Breast epithelium (tissue), 4 donors: ENCODE measurements around the gene SYNJ2. TPM values are rescaled to one million over a fixed set of nuclear protein-coding genes. Genes with fewer than 3 reads are reported as not detected.
"Not testable (repeated sequence)": the region's sequence is repeated elsewhere in the genome, so short reads cannot be mapped to it uniquely, and the experiment has no call there.

ENCODE experiments used
- DNase-seq, 2 donors: peaks; one replicate each; pipeline ENCODE4 v3.0.0-alpha.2; 2019; ENCODE audit warnings: low spot score in 2 of 2
- H3K27ac ChIP-seq, 2 donors: fragments of 200-600 bp; sonication (generic) in 1 of 2; one replicate each; pipeline ENCODE4 v1.5.1; 2016 to 2019; ENCODE audit warnings: mild to moderate bottlenecking in 1 of 2
- H3K27me3 ChIP-seq, 2 donors: fragments of 200-600 bp; sonication (generic) in 1 of 2; one replicate each; pipeline versions ENCODE4 v1.5.1 to v1.6.0; 2017 to 2019; ENCODE audit warnings: control low read depth in 1 of 2, mild to moderate bottlenecking in 1 of 2
- H3K36me3 ChIP-seq: fragments of 200-600 bp; one replicate; pipeline ENCODE4 v1.5.1; 2019
- H3K4me1 ChIP-seq, 2 donors: fragments of 200-600 bp; sonication (generic); one replicate each; pipeline ENCODE4 v1.5.1; 2016 to 2019; ENCODE audit warnings: control low read depth in 1 of 2
- H3K4me3 ChIP-seq, 3 donors: fragments of 200-600 bp; sonication (generic); 1 replicate in 2 of 3; 2 replicates in 1 of 3; pipeline ENCODE4 v1.5.1; 2016 to 2019; ENCODE audit warnings: mild to moderate bottlenecking in 3 of 3, moderate library complexity in 2 of 3
- H3K9me3 ChIP-seq, 2 donors: fragments of 200-600 bp; sonication (generic) in 1 of 2; one replicate each; pipeline ENCODE4 v1.5.1; 2016 to 2019; ENCODE audit warnings: control low read depth in 1 of 2
- POLR2A ChIP-seq: fragments of 450-650 bp; IDR thresholded peaks from one replicate; pipeline ENCODE4 v1.6.1; 2016; ENCODE audit warnings: antibody characterized with exemption, mild to moderate bottlenecking, moderate library complexity
- POLR2AphosphoS5 ChIP-seq, 3 donors: sonication (generic); formaldehyde crosslinking; IDR thresholded peaks; one replicate each; pipeline ENCODE4 v1.6.1; 2017; ENCODE audit warnings: antibody characterized with exemption in 3 of 3
- intact Hi-C: fragments of 100-400 bp; cut with DNase I; formaldehyde crosslinking; loops from one replicate; pipeline ENCODE4 v1.15.1; 2023; ENCODE audit warnings: low total_unique reads
- total RNA-seq, 3 donors: library from RNA; depleted of rRNA; stranded (reverse); fragments of >200 nt; gene quantifications; one replicate each; pipeline ENCODE4 v1.1.0, GENCODE V29; 2016
- TF ChIP-seq, protein P1 (sequence below), 3 donors: fragments of 450-650 bp; IDR thresholded peaks; one replicate each; pipeline ENCODE4 v1.5.1; 2016 to 2017; ENCODE audit warnings: antibody characterized with exemption in 3 of 3, mild to moderate bottlenecking in 3 of 3, moderate library complexity in 3 of 3

The SYNJ2 gene
- total RNA-seq, 3 donors from 2014 or later = 3.0 to 20.2 (median 15.7) TPM

DNA sequence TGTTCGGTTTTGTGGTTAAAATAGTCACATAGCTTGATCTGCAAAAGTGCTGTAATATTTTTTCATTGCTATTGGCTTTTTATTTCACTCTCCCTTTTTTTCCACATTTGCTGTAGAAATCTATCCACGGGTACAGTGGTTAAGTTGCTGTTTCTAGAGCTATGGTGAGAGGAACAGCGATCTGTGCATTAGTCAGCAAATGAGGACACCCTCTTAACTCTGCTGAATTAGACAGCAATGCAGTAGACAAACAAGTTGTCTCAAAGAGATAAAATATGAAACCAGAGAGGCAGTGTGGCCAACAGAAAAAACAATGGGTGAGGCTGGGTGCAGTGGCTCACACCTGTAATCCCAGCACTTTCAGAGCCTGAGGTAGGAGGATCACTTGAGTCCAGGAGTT, 17.6 kb upstream of the SYNJ2 start:
- Histone ChIP-seq H3K27me3 (no peaks in the 10 kb centered on the region), H3K9me3 (no peaks in the 10 kb centered on the region), H3K36me3 (no peaks in the 10 kb centered on the region), H3K27ac (no peak overlapping the region), H3K4me3 (no peak overlapping the region), H3K4me1 (no peaks in the 10 kb centered on the region)
- DNase-seq = no peak
- intact Hi-C loops = no loop called here
- TF ChIP-seq, protein P1, sequence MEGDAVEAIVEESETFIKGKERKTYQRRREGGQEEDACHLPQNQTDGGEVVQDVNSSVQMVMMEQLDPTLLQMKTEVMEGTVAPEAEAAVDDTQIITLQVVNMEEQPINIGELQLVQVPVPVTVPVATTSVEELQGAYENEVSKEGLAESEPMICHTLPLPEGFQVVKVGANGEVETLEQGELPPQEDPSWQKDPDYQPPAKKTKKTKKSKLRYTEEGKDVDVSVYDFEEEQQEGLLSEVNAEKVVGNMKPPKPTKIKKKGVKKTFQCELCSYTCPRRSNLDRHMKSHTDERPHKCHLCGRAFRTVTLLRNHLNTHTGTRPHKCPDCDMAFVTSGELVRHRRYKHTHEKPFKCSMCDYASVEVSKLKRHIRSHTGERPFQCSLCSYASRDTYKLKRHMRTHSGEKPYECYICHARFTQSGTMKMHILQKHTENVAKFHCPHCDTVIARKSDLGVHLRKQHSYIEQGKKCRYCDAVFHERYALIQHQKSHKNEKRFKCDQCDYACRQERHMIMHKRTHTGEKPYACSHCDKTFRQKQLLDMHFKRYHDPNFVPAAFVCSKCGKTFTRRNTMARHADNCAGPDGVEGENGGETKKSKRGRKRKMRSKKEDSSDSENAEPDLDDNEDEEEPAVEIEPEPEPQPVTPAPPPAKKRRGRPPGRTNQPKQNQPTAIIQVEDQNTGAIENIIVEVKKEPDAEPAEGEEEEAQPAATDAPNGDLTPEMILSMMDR (IDR thresholded peaks at IDR 0.05) = no peak
- TF ChIP-seq POLR2A (no peak), POLR2AphosphoS5 (IDR thresholded peaks at IDR 0.05) (no peak)

DNA sequence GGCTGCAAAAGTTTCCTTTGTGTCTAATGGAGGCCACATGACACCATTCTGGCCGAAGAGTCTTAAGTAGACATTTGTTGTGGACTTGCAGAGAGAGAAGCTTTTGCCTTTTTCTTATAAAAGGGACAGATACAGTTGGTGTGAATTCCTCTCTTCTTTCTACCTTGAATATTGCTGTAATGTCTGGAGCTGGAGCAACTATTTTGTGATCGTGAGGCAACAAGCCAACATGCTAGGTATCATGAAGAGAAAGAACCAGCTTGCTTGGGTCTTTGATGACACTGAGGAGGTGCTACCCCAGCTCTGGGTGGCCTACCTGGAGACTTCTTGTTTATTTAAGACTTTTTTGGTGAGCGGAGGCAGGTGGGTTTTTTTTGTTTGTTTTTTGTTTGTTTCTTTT, 16.3 kb upstream of the SYNJ2 start:
- TF ChIP-seq POLR2AphosphoS5 (IDR thresholded peaks at IDR 0.05) = no peak
- TF ChIP-seq POLR2A = no peak
- TF ChIP-seq, protein P1 (IDR thresholded peaks at IDR 0.05) = no peak
- Histone ChIP-seq H3K4me3 (no peak overlapping the region), H3K4me1 (no peaks in the 10 kb centered on the region), H3K27ac (no peak overlapping the region), H3K27me3 (no peaks in the 10 kb centered on the region), H3K36me3 (no peaks in the 10 kb centered on the region), H3K9me3 (no peaks in the 10 kb centered on the region)
- DNase-seq = no peak
- intact Hi-C loops = no loop called here

DNA sequence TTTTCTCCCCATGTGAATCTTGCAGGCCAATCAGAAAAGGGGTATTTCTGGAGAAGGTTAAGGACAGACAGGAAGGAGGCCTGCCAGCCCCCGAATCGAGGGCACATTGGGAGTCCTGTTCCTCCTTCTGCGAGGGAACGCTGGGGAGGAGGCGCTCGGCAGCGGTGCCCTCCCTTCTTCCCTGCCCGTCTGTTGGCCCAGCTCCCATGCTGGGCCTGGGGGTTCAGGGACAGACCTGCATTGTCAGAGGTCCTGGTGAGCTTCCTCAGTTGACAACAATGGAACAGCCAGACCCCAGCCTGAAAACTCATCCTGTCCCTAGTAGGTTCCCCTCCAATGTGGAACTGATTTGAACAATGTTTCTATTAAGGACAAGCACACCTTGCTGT, 15.1 kb upstream of the SYNJ2 start:
- no peaks in the 10 kb centered on the region for H3K4me1 ChIP-seq

DNA sequence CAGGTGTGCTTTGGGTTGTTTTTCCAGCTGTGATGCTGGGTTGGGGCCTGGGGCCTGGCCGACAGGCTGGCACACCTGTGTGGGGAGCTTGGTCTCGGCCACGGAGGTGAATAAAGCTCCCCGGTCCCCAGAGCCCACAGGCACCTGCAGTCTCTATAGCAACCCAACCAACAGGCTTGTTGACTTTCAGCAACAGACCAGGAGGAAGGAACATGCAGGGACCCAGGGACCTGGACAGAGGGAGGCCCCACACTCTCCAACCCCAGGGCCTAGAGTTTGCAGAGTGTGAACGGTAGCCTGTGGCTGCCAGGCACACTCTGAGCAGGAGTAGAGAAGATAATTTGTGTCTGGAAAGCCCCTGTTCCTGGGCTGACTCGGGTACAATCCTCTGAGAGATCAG, 14.6 kb upstream of the SYNJ2 start:
- peak overlapping the region; percentile 52 to 79 for H3K27ac ChIP-seq
- H3K9me3 ChIP-seq = no peaks in the 10 kb centered on the region
- no peak overlapping the region for H3K4me3 ChIP-seq
- TF ChIP-seq, protein P1 (IDR thresholded peaks at IDR 0.05) = no peak
- TF ChIP-seq POLR2AphosphoS5 (IDR thresholded peaks at IDR 0.05) (peak in 1 of 3 donors; percentile 25), POLR2A (no peak)
- no peaks in the 10 kb centered on the region for H3K4me1 ChIP-seq
- H3K36me3 ChIP-seq = no peaks in the 10 kb centered on the region
- DNase-seq = peak; percentile 69 to 75
- intact Hi-C loops = no loop called here
- H3K27me3 ChIP-seq = no peaks in the 10 kb centered on the region

More for the DNA sequence above, 15.1 kb upstream of the SYNJ2 start:
- H3K4me3 ChIP-seq = no peak overlapping the region
- intact Hi-C loops = no loop called here
- no peaks in the 10 kb centered on the region for H3K9me3 ChIP-seq
- H3K27me3 ChIP-seq = no peaks in the 10 kb centered on the region
- peak overlapping the region; percentile 52 to 79 for H3K27ac ChIP-seq
- TF ChIP-seq POLR2A (no peak), POLR2AphosphoS5 (IDR thresholded peaks at IDR 0.05) (no peak)
- TF ChIP-seq, protein P1 (IDR thresholded peaks at IDR 0.05) = no peak
- no peaks in the 10 kb centered on the region for H3K36me3 ChIP-seq
- no peak for DNase-seq

DNA sequence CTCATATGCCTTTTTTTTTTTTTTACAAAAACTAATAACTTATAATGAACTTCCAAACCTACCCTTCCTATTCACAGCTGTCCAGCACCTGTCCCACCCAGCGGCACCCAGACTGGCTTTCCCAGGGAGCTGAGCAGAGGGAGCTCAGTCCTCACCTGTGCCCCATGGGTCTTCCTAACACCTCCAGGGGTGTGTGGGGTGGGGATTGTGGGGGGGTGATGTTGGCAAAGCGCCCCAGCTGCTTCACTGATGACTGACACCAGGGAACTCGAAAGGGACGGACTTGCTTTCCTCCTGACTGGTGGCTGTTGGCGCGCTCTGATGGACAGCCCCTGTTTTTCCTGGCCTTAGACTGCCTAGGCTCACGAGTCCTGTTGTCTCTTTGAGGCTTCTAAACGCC, 14.2 kb upstream of the SYNJ2 start:
- intact Hi-C loops = no loop called here
- H3K9me3 ChIP-seq = no peaks in the 10 kb centered on the region

DNA sequence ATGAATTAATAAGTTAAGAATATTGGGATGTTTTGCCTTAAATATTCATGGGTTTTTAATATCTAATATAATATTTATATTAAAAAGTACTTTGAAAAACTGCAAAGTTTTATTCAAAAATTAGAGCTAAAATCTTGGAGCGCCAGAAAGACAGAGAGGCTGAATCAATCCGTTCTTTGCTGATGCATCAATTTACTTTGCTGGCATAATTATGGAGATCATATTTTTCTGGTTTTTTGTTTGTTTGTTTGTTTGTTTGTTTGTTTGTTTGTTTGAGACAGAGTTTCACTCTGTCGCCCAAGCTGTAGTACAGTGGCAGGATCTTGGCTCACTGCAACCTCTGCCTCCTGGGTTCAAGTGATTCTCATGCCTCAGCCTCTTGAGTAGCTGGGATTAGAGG, 9.5 kb upstream of the SYNJ2 start:
- H3K27me3 ChIP-seq, H3K27ac ChIP-seq, DNase-seq, H3K36me3 ChIP-seq, H3K9me3 ChIP-seq, intact Hi-C loops, H3K4me3 ChIP-seq, H3K4me1 ChIP-seq: not testable (repeated sequence)

More for the DNA sequence above, 14.2 kb upstream of the SYNJ2 start:
- TF ChIP-seq, protein P1 (IDR thresholded peaks at IDR 0.05) = no peak
- TF ChIP-seq POLR2AphosphoS5 (IDR thresholded peaks at IDR 0.05) (no peak), POLR2A (no peak)
- peak overlapping the region; percentile 52 to 79 for H3K27ac ChIP-seq
- H3K36me3 ChIP-seq = no peaks in the 10 kb centered on the region
- H3K27me3 ChIP-seq = no peaks in the 10 kb centered on the region
- H3K4me1 ChIP-seq = no peaks in the 10 kb centered on the region
- no peak for DNase-seq
- no peak overlapping the region for H3K4me3 ChIP-seq
